Ascending aorta (tissue), 2 donors: ENCODE results near the gene DPP7. TPM values are rescaled to one million over a fixed set of nuclear protein-coding genes. Genes with fewer than 3 reads are reported as not detected.

Experiments used
- DNase-seq, 2 donors: peaks; one replicate each; pipeline ENCODE4 v3.0.0-alpha.2; 2019; ENCODE audit warnings: low spot score in 2 of 2
- H3K27ac ChIP-seq, 2 donors: fragments of 200-600 bp; sonication (generic); one replicate each; pipeline ENCODE4 v1.5.1; 2016 to 2017; ENCODE audit warnings: mild to moderate bottlenecking in 1 of 2
- H3K27me3 ChIP-seq: fragments of 200-600 bp; sonication (generic); one replicate; pipeline ENCODE4 v1.5.1; 2017
- H3K36me3 ChIP-seq, 2 donors: fragments of 200-600 bp; sonication (generic); one replicate each; pipeline ENCODE4 v1.5.1; 2016
- H3K4me1 ChIP-seq, 2 donors: fragments of 200-600 bp; sonication (generic); one replicate each; pipeline ENCODE4 v1.5.1; 2016 to 2017; ENCODE audit warnings: mild to moderate bottlenecking in 1 of 2
- H3K4me3 ChIP-seq, 2 donors: fragments of 200-600 bp; sonication (generic); one replicate each; pipeline ENCODE4 v1.5.1; 2016 to 2017; ENCODE audit warnings: mild to moderate bottlenecking in 1 of 2
- H3K9me3 ChIP-seq, 2 donors: fragments of 200-600 bp; sonication (generic); one replicate each; pipeline ENCODE4 v1.5.1; 2016
- intact Hi-C: fragments of 100-400 bp; cut with DNase I; formaldehyde crosslinking; loops from one replicate; pipeline ENCODE4 v1.15.1; 2023
- total RNA-seq: library from RNA; depleted of rRNA; stranded (reverse); fragments of >200 nt; gene quantifications from one replicate; pipeline ENCODE4 v1.1.0, GENCODE V29; 2016
- TF ChIP-seq, protein P1 (sequence below), 3 experiments: fragments of 200-600 bp in 2 of 3; fragments of 450-650 bp in 1 of 3; sonication (generic) in 2 of 3; IDR thresholded peaks; one replicate each; pipeline ENCODE4 v1.5.1; 2016 to 2019; ENCODE audit warnings: antibody characterized with exemption in 3 of 3, mild to moderate bottlenecking in 1 of 3, moderate library complexity in 1 of 3

The DPP7 gene
- total RNA-seq, 1 donor from 2014 or later = 176 TPM

DNA sequence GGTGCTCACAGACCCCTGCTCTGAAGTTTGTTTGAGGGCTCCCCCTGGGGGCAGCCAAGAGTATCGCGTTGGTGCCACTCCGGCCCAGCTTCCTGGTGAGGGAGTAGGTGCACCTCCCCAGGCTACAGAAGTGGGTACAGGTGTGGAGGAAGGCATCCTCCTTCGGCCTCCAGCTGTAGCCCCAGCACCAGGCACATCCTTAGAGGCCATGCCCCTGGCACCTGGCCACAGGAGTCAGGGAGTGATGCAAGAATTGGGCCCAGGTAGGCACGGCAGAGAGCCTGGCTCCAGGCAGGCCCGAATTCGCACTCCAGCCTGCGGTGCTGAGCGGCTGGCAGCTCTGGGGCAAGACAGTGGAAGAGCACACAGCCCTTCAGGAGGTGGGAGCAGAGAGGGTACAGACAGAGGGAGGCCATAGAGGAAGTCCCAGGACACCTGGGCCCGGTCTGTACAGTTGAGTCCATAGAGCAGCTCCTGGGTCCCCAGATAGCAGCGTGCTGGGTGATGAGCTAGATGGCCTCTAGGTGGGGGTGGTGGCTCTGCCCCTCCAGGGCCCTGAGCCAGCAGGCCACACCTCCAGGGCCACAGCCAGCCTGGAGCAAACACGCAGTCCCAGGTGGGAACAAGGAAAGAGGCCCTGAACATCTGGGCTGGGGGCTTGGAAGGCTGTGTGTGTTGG lies 46.5 kb downstream of the DPP7 start:
- intact Hi-C loops = no loop called here
- peaks cover 15% of the 10 kb centered on the region for H3K27me3 ChIP-seq
- H3K4me1 ChIP-seq = peaks cover 0 to 10% of the 10 kb centered on the region in 2 donors
- TF ChIP-seq, protein P1, sequence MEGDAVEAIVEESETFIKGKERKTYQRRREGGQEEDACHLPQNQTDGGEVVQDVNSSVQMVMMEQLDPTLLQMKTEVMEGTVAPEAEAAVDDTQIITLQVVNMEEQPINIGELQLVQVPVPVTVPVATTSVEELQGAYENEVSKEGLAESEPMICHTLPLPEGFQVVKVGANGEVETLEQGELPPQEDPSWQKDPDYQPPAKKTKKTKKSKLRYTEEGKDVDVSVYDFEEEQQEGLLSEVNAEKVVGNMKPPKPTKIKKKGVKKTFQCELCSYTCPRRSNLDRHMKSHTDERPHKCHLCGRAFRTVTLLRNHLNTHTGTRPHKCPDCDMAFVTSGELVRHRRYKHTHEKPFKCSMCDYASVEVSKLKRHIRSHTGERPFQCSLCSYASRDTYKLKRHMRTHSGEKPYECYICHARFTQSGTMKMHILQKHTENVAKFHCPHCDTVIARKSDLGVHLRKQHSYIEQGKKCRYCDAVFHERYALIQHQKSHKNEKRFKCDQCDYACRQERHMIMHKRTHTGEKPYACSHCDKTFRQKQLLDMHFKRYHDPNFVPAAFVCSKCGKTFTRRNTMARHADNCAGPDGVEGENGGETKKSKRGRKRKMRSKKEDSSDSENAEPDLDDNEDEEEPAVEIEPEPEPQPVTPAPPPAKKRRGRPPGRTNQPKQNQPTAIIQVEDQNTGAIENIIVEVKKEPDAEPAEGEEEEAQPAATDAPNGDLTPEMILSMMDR (IDR thresholded peaks at IDR 0.05) = peak; percentile 73 to 80 (median 74)
- peak in 1 of 2 donors; percentile 84 for DNase-seq
- no peak overlapping the region for H3K27ac ChIP-seq
- H3K36me3 ChIP-seq = no peaks in the 10 kb centered on the region
- H3K9me3 ChIP-seq = no peaks in the 10 kb centered on the region
- H3K4me3 ChIP-seq = no peak overlapping the region

DNA sequence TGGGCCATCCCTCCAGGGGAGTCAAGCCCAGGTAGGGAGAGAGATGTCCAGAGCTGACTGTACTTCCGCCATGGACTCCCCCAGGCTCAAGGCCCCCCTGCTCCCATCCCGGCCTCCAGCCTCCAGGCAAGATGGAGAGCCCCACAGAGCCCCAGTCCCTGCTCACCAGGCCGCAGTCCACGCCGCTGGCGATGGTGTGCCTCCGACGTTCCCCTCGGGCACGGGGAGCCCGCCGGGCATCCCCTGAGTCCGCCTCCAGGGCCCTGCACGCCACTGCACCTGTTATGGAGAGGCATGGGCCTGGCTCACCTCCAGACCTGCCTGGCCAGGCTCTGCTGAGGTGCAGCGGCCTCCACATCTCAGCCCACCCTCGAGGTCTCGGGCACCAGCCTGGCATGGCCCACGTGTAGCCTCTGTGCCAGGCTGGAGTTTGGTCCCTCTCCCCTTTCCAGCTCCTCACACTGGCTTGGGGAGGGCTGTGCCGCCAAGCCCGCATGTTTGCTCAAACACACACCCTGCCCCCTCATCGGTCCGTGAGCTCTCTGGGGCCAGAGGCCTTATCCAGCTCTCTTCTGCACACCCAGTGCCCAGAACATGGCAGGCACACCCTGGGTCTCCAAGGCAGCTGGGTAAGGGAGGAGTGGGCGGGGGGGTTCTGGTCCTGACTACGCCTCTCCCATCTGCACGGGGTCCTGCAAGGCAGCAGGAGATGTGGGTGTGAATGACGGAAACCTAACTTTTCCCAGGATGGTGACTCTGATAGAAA lies 48.3 kb downstream of the DPP7 start:
- intact Hi-C loops = no loop called here
- H3K4me3 ChIP-seq = no peak overlapping the region
- TF ChIP-seq, protein P1 (IDR thresholded peaks at IDR 0.05) = no peak
- H3K36me3 ChIP-seq = no peaks in the 10 kb centered on the region
- no peaks in the 10 kb centered on the region for H3K9me3 ChIP-seq
- no peak for DNase-seq
- H3K27ac ChIP-seq = no peak overlapping the region
- H3K27me3 ChIP-seq = peaks cover 15% of the 10 kb centered on the region
- H3K4me1 ChIP-seq = peaks cover 0 to 10% of the 10 kb centered on the region in 2 donors

DNA sequence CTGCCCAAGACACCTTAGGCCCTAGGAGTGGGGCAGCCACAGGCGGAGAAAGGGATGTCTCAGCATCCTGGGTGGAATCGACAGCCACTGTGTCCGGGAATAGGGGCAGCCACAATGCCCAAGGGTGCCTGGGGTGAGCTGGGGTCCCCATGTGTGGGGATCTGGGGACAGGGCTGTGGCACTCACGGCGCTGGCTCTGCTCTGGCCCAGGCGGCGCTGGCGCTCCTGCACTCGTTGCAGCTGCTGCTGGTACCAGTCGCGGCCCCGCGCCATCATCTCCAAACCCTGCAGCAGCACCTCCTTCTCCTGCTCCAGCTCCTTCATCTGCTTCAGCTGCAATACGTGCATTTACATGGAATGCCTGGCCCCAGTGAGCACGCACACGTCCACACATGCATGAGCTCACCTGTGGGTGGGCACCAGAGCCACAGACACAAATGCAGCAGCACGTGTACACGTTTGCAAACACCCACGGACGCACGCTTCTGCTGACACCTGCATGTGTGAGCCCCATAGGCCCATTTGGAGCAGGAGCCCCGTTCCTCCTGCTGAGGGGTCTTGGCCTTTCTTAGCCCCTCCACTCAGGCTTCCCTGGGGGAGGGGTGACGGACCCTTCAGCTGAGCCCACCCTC lies 49.1 kb downstream of the DPP7 start:
- Histone ChIP-seq H3K36me3 (no peaks in the 10 kb centered on the region), H3K27me3 (peaks cover 15% of the 10 kb centered on the region), H3K4me3 (no peak overlapping the region), H3K27ac (no peak overlapping the region), H3K9me3 (no peaks in the 10 kb centered on the region), H3K4me1 (peaks cover 0 to 3% of the 10 kb centered on the region in 2 donors)
- DNase-seq = no peak
- TF ChIP-seq, protein P1 (IDR thresholded peaks at IDR 0.05) = no peak
- intact Hi-C loops = loop anchor here (2.0 kb wide), 1 partner anchor 19 kb away; the partner anchor contains the start of gene NPDC1

DNA sequence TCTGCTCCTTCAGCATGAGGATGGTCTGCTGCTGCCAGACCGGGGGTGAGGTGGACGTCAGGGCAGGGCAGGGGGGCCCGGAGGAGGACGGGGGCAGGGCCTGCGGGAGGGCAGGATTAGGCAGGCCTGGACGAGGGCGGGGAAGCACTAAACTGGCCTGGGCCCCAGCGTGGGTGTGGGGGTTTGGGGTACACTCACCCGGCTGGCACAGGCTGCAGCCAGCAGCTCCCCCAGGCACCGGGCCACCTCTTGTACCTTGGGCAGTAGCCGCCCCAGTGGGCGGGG lies 49.7 kb downstream of the DPP7 start:
- Histone ChIP-seq H3K9me3 (no peaks in the 10 kb centered on the region), H3K4me3 (no peak overlapping the region), H3K27me3 (peaks cover 15% of the 10 kb centered on the region), H3K36me3 (no peaks in the 10 kb centered on the region), H3K4me1 (peaks cover 0 to 3% of the 10 kb centered on the region in 2 donors), H3K27ac (no peak overlapping the region)
- no peak for DNase-seq
- TF ChIP-seq, protein P1 (IDR thresholded peaks at IDR 0.05) = no peak
- intact Hi-C loops = loop anchor here (2.0 kb wide), 1 partner anchor 18 kb away; the partner anchor contains the start of gene NPDC1

DNA sequence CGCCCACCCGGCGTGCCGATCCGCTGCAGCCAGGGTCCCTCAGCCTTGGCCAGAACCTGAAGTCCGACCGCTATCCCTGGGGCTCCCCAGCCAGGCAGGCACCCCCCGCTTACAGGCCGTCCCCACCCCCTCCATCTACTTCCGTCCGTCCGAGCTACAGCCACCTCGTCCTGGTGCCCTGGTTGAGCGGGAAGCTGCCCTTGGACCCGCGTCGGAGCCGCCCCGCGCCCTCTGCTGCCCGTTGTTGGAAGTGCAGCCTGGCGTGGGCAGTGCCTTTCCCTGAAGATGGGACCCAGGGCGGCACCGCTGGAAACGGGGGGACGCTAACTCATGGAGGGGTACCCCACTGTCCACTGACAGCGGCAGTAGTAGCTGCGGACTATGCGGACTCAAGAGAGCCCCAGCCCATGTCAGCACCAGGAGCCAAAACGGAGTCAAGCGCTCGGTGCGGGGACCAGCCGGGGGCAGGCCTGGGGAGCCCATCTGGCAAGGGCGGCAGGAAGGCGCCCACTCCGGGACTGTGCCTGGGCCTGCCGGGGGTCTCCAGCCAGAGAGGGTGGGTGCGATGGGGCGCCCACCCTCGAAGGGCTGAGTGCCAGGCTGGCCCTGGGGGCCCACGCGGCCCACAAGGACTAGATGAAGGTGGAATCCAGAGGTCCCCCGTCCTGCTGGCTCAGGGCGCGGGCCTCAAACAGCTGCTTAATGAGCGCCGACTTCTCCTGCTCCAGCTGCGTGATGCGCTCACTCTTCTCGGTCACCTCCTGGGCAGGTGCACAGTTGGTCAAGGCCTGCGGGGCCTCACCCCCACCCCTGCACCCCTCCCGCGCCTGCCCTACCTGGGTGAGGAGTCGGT lies 50.3 kb downstream of the DPP7 start:
- TF ChIP-seq, protein P1 (IDR thresholded peaks at IDR 0.05) = peak; percentile 85 to 99 (median 98)

More for the DNA sequence above, 50.3 kb downstream of the DPP7 start:
- no peak for DNase-seq
- intact Hi-C loops = loop anchor here (2.0 kb wide), 1 partner anchor 17 kb away; the partner anchor contains the start of gene NPDC1
- no peak overlapping the region for H3K27ac ChIP-seq
- H3K4me3 ChIP-seq = no peak overlapping the region
- peaks cover 0 to 3% of the 10 kb centered on the region in 2 donors for H3K4me1 ChIP-seq
- peaks cover 9% of the 10 kb centered on the region for H3K27me3 ChIP-seq
- H3K36me3 ChIP-seq = no peaks in the 10 kb centered on the region
- no peaks in the 10 kb centered on the region for H3K9me3 ChIP-seq
